RWPE1 (cell line): ENCODE results near the gene PTPRK.

ENCODE experiments used
- CTCF ChIA-PET: fragments of 350-600 bp; sonication (Branson Sonifier 250); formaldehyde crosslinking; extraction: SDS; loops from one replicate; lab custom pipeline; 2021; lab: Yijun Ruan, JAX
- POLR2A ChIA-PET: fragments of 400-600 bp; formaldehyde crosslinking; extraction: SDS; loops from one replicate; lab custom pipeline; 2020; ENCODE audit warnings: antibody characterized with exemption; ENCODE audit not compliant: low non-redundant PET; lab: Yijun Ruan, JAX
- DNase-seq: peaks from one replicate; pipeline ENCODE4 v3.0.0; 2012; ENCODE audit warnings: low spot score
- H3K27ac ChIP-seq: fragments of 450-650 bp; 2 replicates; pipeline ENCODE4 v1.5.1; 2017
- CTCF ChIP-seq: fragments of 450-650 bp; conservative IDR thresholded peaks from 2 replicates; pipeline ENCODE4 v1.5.1; 2017; ENCODE audit warnings: low read depth, mild to moderate bottlenecking

PTPRK gene

GRCh38 chr6:128474481-128474880 is 45.9 kb downstream of the PTPRK start:
- no peak for TF ChIP-seq CTCF
- no peak overlapping the region for H3K27ac ChIP-seq
- DNase-seq, result no peak
- POLR2A ChIA-PET, result no interaction called here
- CTCF ChIA-PET, result no interaction called here

GRCh38 chr6:128471907-128472306 is 48.5 kb downstream of the PTPRK start:
- DNase-seq, result no peak
- POLR2A ChIA-PET, result no interaction called here
- no peak for TF ChIP-seq CTCF
- no peak overlapping the region for H3K27ac ChIP-seq
- CTCF ChIA-PET, result no interaction called here

GRCh38 chr6:128465368-128466343 is 54.7 kb downstream of the PTPRK start:
- POLR2A ChIA-PET, result no interaction called here
- H3K27ac ChIP-seq, result peak overlapping the region; percentile 44; the same call in 1 of the 2 replicates

GRCh38 chr6:128464790-128465189 is 55.6 kb downstream of the PTPRK start:
- TF ChIP-seq CTCF, result no peak
- ChIA-PET CTCF (interaction anchor here (0.7 kb wide), 3 partner anchors 56 to 298 kb away, joined by 3 to 5 read pairs (median 4); no protein-coding TSS in a partner anchor), POLR2A (no interaction called here)
- no peak overlapping the region for H3K27ac ChIP-seq
- DNase-seq, result no peak

More at GRCh38 chr6:128465368-128466343, 54.7 kb downstream of the PTPRK start:
- no peak for DNase-seq
- no peak for TF ChIP-seq CTCF
- CTCF ChIA-PET, result interaction anchor here (0.5 to 0.7 kb wide), 2 partner anchors 187 to 846 kb away, joined by 3 read pairs; no protein-coding TSS in a partner anchor

- CTCF ChIA-PET, result interaction anchor here (0.6 to 0.7 kb wide), 3 partner anchors 70 to 299 kb away, joined by 3 to 5 read pairs (median 3); no protein-coding TSS in a partner anchor
- POLR2A ChIA-PET, result no interaction called here
- H3K27ac ChIP-seq, result peak overlapping the region; percentile 71
- DNase-seq, result peak; percentile 47
- TF ChIP-seq CTCF, result no peak
Observed at GRCh38 chr6:128463942-128464341, 56.5 kb downstream of the PTPRK start.

- DNase-seq, result no peak
- POLR2A ChIA-PET, result no interaction called here
- no peak for TF ChIP-seq CTCF
- CTCF ChIA-PET, result interaction anchor here (0.7 kb wide), 1 partner anchor 124 kb away, joined by 3 read pairs; no protein-coding TSS in a partner anchor
- H3K27ac ChIP-seq, result no peak overlapping the region
Observed at GRCh38 chr6:128461501-128461900, 58.9 kb downstream of the PTPRK start.
